ENCODE measurements around the gene ICA1L.
A peak's percentile ranks its signal among the peaks of the same experiment; 100 is the strongest.

Gene ICA1L

DNA sequence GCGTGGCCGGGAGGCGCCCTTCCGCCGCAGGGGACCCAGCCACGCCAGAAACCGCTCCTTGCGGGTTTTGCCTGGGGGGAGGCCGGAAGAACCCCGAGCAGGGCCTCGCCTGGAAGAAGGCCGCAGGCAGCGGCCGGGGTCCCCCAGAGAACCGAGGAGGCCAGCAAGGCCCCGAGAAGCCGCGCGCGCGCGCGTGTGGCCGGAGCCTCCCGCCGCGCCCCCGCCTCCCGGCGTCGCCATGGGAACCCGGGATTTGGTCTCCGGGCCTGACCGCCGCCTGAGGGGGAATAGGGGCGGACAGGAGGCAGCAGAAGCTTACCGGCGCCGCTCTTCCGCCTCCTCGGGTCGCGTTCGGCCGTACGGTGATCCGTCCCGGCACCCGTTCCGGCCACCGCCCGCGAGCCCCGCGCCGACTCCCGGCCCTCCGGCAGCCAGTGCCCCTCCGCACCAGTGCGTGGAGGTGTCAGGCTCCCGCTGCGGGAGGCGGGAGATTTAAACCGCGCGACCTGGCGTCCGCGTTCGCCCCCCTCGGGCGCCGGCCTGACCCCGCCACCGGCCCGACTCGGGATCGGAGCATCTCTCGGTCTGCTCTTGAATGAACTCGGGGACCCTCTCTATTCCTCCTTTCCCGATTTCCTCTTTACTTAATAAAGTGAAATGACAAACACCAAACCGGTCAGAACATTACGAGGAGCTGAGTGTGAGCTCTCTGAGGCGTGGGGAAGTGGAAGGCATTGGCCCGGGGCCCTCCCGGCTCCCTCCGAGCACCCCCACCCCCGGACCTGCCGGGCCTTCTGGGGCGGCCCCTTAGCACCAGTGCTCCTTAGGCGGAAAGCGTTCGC lies at the start of gene ICA1L (continued):
- TF ChIP-seq, protein P1, sequence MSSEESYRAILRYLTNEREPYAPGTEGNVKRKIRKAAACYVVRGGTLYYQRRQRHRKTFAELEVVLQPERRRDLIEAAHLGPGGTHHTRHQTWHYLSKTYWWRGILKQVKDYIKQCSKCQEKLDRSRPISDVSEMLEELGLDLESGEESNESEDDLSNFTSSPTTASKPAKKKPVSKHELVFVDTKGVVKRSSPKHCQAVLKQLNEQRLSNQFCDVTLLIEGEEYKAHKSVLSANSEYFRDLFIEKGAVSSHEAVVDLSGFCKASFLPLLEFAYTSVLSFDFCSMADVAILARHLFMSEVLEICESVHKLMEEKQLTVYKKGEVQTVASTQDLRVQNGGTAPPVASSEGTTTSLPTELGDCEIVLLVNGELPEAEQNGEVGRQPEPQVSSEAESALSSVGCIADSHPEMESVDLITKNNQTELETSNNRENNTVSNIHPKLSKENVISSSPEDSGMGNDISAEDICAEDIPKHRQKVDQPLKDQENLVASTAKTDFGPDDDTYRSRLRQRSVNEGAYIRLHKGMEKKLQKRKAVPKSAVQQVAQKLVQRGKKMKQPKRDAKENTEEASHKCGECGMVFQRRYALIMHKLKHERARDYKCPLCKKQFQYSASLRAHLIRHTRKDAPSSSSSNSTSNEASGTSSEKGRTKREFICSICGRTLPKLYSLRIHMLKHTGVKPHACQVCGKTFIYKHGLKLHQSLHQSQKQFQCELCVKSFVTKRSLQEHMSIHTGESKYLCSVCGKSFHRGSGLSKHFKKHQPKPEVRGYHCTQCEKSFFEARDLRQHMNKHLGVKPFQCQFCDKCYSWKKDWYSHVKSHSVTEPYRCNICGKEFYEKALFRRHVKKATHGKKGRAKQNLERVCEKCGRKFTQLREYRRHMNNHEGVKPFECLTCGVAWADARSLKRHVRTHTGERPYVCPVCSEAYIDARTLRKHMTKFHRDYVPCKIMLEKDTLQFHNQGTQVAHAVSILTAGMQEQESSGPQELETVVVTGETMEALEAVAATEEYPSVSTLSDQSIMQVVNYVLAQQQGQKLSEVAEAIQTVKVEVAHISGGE (tag by site-specific recombination; conservative IDR thresholded peaks at IDR 0.05; ENCODE audit: low read depth), result peak; percentile 46; the same call in 1 of the 2 replicates
- TF ChIP-seq KLF1 (tag by site-specific recombination; IDR thresholded peaks at IDR 0.05) (peak; percentile 18; the same call in 1 of the 2 replicates), SP2 (tag by site-specific recombination; IDR thresholded peaks at IDR 0.05) (no peak), GLI4 (tag by site-specific recombination; IDR thresholded peaks at IDR 0.05) (no peak), SP7 (tag by site-specific recombination; IDR thresholded peaks at IDR 0.05) (0 out of 2 replicates have a peak, but pooled peaks have one; percentile 16), ZFP69B (tag by site-specific recombination; IDR thresholded peaks at IDR 0.05) (no peak), HOXC10 (CRISPR knock-in tag; IDR thresholded peaks at IDR 0.05) (no peak), ZNF174 (tag by site-specific recombination; IDR thresholded peaks at IDR 0.05) (no peak), ZNF221 (tag by site-specific recombination; IDR thresholded peaks at IDR 0.05; ENCODE audit: borderline replicate concordance) (no peak), ZNF843 (tag by site-specific recombination; IDR thresholded peaks at IDR 0.05) (no peak), ZNF768 (tag by site-specific recombination; IDR thresholded peaks at IDR 0.05) (no peak), ZNF169 (tag by site-specific recombination; IDR thresholded peaks at IDR 0.05) (no peak), GLI2 (tag by site-specific recombination; IDR thresholded peaks at IDR 0.05; ENCODE audit: borderline replicate concordance, low read depth) (no peak), ZNF16 (tag by site-specific recombination; IDR thresholded peaks at IDR 0.05; ENCODE audit: low read depth) (no peak), KLF7 (tag by site-specific recombination; IDR thresholded peaks at IDR 0.05; ENCODE audit: borderline replicate concordance) (no peak), ZNF366 (tag by site-specific recombination; conservative IDR thresholded peaks at IDR 0.05) (no peak), ZNF548 (tag by site-specific recombination; IDR thresholded peaks at IDR 0.05) (no peak)
- TF ChIP-seq, protein P2, sequence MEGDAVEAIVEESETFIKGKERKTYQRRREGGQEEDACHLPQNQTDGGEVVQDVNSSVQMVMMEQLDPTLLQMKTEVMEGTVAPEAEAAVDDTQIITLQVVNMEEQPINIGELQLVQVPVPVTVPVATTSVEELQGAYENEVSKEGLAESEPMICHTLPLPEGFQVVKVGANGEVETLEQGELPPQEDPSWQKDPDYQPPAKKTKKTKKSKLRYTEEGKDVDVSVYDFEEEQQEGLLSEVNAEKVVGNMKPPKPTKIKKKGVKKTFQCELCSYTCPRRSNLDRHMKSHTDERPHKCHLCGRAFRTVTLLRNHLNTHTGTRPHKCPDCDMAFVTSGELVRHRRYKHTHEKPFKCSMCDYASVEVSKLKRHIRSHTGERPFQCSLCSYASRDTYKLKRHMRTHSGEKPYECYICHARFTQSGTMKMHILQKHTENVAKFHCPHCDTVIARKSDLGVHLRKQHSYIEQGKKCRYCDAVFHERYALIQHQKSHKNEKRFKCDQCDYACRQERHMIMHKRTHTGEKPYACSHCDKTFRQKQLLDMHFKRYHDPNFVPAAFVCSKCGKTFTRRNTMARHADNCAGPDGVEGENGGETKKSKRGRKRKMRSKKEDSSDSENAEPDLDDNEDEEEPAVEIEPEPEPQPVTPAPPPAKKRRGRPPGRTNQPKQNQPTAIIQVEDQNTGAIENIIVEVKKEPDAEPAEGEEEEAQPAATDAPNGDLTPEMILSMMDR (tag by site-specific recombination; IDR thresholded peaks at IDR 0.05), result peak; percentile 16; the same call in 1 of the 2 replicates
- TF ChIP-seq, protein P3, sequence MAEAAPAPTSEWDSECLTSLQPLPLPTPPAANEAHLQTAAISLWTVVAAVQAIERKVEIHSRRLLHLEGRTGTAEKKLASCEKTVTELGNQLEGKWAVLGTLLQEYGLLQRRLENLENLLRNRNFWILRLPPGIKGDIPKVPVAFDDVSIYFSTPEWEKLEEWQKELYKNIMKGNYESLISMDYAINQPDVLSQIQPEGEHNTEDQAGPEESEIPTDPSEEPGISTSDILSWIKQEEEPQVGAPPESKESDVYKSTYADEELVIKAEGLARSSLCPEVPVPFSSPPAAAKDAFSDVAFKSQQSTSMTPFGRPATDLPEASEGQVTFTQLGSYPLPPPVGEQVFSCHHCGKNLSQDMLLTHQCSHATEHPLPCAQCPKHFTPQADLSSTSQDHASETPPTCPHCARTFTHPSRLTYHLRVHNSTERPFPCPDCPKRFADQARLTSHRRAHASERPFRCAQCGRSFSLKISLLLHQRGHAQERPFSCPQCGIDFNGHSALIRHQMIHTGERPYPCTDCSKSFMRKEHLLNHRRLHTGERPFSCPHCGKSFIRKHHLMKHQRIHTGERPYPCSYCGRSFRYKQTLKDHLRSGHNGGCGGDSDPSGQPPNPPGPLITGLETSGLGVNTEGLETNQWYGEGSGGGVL (tag by site-specific recombination; IDR thresholded peaks at IDR 0.05), result peak; percentile 81
- TF ChIP-seq, protein P4, sequence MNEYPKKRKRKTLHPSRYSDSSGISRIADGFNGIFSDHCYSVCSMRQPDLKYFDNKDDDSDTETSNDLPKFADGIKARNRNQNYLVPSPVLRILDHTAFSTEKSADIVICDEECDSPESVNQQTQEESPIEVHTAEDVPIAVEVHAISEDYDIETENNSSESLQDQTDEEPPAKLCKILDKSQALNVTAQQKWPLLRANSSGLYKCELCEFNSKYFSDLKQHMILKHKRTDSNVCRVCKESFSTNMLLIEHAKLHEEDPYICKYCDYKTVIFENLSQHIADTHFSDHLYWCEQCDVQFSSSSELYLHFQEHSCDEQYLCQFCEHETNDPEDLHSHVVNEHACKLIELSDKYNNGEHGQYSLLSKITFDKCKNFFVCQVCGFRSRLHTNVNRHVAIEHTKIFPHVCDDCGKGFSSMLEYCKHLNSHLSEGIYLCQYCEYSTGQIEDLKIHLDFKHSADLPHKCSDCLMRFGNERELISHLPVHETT (tag by site-specific recombination; IDR thresholded peaks at IDR 0.05), result no peak
- TF ChIP-seq, protein P5, sequence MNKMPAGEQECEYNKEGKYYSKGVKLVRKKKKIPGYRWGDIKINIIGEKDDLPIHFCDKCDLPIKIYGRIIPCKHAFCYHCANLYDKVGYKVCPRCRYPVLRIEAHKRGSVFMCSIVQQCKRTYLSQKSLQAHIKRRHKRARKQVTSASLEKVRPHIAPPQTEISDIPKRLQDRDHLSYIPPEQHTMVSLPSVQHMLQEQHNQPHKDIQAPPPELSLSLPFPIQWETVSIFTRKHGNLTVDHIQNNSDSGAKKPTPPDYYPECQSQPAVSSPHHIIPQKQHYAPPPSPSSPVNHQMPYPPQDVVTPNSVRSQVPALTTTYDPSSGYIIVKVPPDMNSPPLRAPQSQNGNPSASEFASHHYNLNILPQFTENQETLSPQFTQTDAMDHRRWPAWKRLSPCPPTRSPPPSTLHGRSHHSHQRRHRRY (tag by site-specific recombination; IDR thresholded peaks at IDR 0.05), result no peak
- TF ChIP-seq, protein P6, sequence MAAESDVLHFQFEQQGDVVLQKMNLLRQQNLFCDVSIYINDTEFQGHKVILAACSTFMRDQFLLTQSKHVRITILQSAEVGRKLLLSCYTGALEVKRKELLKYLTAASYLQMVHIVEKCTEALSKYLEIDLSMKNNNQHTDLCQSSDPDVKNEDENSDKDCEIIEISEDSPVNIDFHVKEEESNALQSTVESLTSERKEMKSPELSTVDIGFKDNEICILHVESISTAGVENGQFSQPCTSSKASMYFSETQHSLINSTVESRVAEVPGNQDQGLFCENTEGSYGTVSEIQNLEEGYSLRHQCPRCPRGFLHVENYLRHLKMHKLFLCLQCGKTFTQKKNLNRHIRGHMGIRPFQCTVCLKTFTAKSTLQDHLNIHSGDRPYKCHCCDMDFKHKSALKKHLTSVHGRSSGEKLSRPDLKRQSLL (tag by site-specific recombination; IDR thresholded peaks at IDR 0.05), result no peak
- TF ChIP-seq, protein P7, sequence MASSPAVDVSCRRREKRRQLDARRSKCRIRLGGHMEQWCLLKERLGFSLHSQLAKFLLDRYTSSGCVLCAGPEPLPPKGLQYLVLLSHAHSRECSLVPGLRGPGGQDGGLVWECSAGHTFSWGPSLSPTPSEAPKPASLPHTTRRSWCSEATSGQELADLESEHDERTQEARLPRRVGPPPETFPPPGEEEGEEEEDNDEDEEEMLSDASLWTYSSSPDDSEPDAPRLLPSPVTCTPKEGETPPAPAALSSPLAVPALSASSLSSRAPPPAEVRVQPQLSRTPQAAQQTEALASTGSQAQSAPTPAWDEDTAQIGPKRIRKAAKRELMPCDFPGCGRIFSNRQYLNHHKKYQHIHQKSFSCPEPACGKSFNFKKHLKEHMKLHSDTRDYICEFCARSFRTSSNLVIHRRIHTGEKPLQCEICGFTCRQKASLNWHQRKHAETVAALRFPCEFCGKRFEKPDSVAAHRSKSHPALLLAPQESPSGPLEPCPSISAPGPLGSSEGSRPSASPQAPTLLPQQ (tag by site-specific recombination; IDR thresholded peaks at IDR 0.05), result no peak
- TF ChIP-seq, protein P8, sequence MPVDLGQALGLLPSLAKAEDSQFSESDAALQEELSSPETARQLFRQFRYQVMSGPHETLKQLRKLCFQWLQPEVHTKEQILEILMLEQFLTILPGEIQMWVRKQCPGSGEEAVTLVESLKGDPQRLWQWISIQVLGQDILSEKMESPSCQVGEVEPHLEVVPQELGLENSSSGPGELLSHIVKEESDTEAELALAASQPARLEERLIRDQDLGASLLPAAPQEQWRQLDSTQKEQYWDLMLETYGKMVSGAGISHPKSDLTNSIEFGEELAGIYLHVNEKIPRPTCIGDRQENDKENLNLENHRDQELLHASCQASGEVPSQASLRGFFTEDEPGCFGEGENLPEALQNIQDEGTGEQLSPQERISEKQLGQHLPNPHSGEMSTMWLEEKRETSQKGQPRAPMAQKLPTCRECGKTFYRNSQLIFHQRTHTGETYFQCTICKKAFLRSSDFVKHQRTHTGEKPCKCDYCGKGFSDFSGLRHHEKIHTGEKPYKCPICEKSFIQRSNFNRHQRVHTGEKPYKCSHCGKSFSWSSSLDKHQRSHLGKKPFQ (tag by site-specific recombination; IDR thresholded peaks at IDR 0.05), result no peak

Data from HEK293 (cell line).